Uterus (tissue), 2 donors: ENCODE measurements around the gene PEPD.

Experiments used
- POLR2A ChIP-seq, 2 donors: fragments of 450-650 bp; IDR thresholded peaks; one replicate each; pipeline ENCODE4 v1.6.1; 2016; ENCODE audit warnings: antibody characterized with exemption in 2 of 2, mild to moderate bottlenecking in 1 of 2, moderate library complexity in 1 of 2
- TF ChIP-seq, protein P1 (sequence below), 4 experiments: fragments of 200-600 bp in 2 of 4; fragments of 450-650 bp in 2 of 4; sonication (generic) in 2 of 4; IDR thresholded peaks; one replicate each; pipeline ENCODE4 v1.5.1; 2016 to 2019; ENCODE audit warnings: antibody characterized with exemption in 4 of 4, mild to moderate bottlenecking in 2 of 4, moderate library complexity in 1 of 4

DNA sequence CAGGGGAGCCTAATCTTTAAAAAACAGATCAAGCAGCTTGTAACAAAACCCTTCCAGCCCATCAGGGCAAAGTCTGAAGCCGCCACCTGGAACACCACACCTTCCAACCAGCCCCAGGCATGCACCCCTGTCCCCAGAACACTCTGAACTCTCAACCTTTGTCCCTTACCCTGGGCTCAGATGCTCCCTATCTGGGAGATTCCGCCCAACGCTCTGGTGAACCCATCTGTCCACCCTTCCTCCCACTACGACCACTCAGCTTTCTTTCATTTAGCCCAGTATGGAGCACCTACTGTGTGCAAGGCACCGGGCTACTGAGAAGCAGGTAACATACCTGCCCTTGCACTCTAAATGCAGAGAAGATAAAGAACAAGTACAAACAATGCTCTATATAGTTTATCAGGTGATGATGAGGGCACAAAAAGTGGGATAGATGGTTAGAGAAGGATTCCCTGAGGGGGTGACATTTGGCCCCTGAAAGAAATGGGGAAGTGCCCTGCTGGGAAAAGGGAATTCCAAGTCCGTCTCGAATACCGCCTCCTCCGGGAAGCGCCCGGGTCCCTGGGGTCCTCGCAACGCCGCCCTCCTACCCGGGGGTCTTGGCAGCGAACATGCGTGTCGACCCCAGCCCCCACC is 629 bp downstream of the PEPD start:
- TF ChIP-seq, protein P1, sequence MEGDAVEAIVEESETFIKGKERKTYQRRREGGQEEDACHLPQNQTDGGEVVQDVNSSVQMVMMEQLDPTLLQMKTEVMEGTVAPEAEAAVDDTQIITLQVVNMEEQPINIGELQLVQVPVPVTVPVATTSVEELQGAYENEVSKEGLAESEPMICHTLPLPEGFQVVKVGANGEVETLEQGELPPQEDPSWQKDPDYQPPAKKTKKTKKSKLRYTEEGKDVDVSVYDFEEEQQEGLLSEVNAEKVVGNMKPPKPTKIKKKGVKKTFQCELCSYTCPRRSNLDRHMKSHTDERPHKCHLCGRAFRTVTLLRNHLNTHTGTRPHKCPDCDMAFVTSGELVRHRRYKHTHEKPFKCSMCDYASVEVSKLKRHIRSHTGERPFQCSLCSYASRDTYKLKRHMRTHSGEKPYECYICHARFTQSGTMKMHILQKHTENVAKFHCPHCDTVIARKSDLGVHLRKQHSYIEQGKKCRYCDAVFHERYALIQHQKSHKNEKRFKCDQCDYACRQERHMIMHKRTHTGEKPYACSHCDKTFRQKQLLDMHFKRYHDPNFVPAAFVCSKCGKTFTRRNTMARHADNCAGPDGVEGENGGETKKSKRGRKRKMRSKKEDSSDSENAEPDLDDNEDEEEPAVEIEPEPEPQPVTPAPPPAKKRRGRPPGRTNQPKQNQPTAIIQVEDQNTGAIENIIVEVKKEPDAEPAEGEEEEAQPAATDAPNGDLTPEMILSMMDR (IDR thresholded peaks at IDR 0.05): no peak
- TF ChIP-seq POLR2A (IDR thresholded peaks at IDR 0.05): no peak
